NCI-H774 (cell line): ENCODE data around the gene HAO2.
"Not testable (repeated sequence)": the region's sequence is repeated elsewhere in the genome, so short reads cannot be mapped to it uniquely, and the experiment has no call there.

ENCODE experiments used
- DNase-seq: peaks from one replicate; lab custom pipeline; 2025; lab: John Stamatoyannopoulos, UW

HAO2 gene

GRCh38 chr1:119368554-119368953, at the start of gene HAO2:
Gene HAO2 (plus strand): TSS chr1:119368785. CDS start chr1:119381086, 12,301 bp downstream.
- DNase-seq: no peak

GRCh38 chr1:119320100-119320499, 48.5 kb upstream of the HAO2 start:
- DNase-seq: no peak

DNA sequence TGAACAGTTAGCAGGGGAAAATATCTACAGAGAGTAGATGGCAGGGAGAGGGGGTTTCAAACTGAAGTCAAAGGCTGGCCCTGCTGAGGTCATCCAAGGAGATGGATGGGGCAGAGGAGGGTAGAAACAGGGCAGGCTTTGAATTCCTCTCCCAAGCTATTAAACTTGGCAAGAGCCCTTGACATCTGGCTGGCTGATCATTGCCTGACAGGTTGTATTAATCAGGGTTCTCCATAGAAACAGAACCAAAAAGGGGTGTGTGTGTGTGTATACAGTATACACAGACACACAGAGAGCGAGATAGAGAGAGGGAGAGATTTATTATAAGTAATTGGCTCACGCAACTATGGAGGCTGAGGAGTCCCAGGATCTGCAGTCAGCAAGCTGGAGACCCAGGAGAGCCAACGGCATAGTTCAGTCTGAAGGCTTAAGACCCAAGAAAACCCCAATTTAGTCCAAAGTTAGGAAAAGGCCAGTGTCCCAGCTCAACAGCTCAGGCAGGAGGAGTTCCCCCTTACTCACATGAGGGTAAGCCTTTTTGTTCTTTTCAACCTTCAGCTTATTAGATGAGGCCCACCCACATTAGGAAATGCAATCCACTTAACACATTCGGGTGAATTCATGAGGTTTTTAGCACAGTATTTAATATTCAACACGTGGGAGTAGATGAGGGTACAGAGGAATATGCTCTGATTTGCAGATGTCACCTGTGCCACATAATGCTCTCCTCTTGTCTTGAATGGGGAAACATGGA, 46.7 kb upstream of the HAO2 start:
- DNase-seq: no peak

GRCh38 chr1:119323216-119323982, 45.2 kb upstream of the HAO2 start:
- DNase-seq: no peak

DNA sequence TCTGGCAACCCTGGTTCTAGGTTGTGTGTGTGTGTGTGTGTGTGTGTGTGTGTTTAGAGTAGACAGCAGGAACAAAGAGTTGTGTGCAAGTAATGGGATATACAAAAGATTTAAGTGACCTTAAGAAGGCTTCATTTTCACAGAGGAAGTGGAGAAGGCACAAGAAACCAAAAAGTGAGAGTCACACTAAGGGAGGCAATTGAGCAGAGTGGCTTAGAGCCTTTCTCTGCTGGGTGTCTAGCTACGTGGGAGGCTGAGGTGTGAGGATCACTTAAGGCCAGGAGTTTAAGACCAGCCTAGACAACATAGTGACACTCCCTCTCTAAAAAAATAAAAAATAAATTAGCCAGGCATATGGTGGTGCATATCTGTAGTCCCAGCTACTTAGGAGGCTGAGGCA, 44.4 kb upstream of the HAO2 start:
- DNase-seq: no peak

- DNase-seq: no peak
Observed at GRCh38 chr1:119326251-119326650, 42.3 kb upstream of the HAO2 start.

DNA sequence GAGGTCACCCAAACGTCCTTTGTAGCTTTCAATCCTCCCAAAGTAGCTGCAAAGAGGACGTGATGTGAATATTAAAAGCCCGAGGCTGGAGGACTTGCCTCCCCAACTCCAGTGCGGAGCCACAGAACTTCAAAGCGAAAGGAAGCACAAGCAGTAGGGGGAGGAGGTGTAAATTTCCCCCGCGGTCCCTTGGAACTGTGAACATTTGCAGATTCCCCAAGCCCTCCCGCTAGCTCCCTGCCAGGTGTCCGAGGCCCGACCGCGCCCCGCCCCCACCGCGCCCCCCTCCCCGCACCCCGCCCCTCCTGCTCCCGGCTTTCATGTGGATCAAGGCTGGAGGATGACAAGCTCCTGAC, 41.5 kb upstream of the HAO2 start:
- no peak for DNase-seq

DNA sequence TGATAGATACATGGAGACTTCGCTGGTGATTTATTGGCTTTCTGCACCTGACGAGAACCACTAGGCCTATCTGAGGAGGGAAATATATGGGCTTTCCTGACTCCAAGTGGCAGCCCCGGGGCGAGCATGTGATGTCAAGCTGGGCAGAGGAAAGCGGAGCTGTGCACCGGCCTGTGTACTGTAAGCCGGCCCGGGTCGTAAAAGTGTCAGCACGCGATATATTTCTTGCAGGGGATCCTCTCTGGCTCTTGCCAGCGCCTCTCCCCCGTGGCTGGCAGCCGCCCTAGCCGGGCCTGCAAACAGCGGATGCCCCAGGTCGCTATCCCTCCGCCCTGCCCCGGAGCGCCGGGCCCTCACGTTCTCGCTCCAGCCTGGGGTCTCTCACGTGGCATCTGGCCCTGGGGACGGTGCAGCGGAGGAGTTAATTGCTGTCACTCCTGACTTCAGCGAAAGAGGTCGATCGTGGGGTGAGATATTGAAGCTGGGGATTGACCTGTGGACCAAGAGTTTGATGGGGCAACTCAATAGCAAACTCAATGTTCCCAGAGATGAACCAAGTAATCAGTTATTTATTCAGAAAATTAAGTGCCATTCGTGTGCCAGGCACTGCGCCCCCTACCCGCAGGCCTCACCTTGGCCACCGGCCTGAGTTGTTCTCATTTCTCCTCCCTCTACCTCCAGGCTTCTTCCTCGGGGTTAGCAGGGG, 41.0 kb upstream of the HAO2 start:
- no peak for DNase-seq

- DNase-seq: no peak
Observed at GRCh38 chr1:119329541-119330461, 38.8 kb upstream of the HAO2 start.

DNA sequence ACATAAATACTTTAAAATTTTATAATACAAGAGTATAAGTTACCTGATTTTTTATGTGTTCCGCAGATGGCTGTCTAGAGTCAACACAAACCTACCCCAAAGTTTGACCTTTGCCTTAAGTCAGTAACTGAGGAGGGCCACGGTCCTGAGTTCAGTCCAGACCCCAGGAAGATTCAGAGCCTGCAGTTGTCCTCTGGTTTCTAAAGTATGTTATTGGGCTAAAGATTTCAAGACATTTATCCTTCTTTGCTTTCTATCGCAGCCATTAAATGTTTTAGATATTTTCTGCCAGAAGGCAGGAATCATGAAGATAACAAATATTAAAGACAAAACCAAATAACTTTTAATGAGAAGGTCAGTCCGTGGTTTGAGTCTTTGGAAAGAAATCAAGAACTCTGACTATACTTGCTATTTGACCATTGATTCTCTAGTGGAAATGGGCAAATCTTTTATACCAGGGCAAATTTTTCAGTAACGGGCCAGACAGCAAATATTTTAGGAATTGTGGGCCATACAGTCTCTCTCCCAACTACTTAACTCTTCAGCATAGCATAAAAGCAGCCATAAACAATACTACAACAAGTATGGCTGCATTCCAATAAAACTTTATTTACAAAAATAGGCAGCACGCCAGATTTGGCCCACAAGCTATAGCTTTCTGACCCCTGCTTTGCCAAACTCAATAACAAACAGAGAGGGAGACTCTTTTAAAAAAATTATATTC, 38.0 kb upstream of the HAO2 start:
- no peak for DNase-seq

- DNase-seq: no peak
Observed at GRCh38 chr1:119331190-119331515, 37.4 kb upstream of the HAO2 start.

- no peak for DNase-seq
Observed at GRCh38 chr1:119331915-119332314, 36.7 kb upstream of the HAO2 start.

- DNase-seq: no peak
Observed at GRCh38 chr1:119332622-119333021, 36.0 kb upstream of the HAO2 start.

DNA sequence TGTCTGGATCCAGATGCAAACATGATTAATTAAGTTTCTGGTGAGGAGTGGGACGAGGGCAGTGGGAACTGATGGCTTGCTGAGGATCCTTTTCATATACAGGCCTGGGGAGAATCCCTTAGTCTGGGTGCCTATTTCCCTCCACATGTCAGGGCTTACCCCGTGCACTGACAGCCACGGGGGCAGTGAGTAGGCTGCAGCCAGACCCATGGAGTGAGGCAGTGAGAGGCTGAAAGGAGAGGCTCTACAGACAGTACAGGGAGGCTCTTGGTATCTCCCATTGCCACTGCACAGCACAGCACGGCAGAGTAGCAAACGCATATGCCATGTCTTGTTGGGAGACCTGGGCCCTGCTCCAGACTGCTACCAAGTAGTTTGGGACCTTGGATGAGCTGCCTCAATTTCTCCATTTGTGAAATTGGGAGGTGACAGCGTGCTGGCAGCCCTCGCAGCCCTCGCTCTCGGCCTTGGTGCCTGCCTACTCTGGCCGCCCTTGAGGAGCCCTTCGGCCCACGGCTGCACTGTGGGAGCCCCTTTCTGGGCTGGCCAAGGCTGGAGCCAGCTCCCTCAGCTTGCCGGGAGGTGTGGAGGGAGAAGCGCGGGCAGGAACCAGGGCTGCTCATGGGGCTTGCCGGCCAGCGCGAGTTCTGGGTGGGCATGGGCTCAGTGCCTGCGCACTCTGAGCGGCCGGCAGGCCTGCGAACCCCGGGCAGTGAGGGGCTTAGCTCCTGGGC, 35.3 kb upstream of the HAO2 start:
- DNase-seq: no peak

- DNase-seq: not testable (repeated sequence)
Observed at GRCh38 chr1:119333897-119334250, 34.7 kb upstream of the HAO2 start.

GRCh38 chr1:119336848-119337247, 31.7 kb upstream of the HAO2 start:
- DNase-seq: no peak

DNA sequence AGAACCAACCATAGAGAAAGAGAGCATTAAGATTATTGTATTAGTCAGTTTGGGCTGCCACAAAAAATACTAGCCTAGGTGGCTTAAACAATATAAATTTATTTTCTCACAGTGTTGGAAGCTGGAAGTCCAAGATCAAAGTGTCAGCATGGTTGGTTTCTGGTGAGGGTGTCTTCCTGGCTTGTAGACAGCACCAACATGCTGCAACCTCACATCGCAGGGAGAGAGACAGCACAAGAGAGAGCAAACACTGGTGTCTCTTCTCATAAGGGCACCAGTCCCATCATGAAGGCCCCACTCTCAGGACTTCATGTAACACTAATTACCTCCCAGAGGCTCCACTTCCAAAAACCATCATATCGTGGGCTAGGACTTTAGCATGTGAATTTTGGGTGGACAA, 30.6 kb upstream of the HAO2 start:
- DNase-seq: no peak

DNA sequence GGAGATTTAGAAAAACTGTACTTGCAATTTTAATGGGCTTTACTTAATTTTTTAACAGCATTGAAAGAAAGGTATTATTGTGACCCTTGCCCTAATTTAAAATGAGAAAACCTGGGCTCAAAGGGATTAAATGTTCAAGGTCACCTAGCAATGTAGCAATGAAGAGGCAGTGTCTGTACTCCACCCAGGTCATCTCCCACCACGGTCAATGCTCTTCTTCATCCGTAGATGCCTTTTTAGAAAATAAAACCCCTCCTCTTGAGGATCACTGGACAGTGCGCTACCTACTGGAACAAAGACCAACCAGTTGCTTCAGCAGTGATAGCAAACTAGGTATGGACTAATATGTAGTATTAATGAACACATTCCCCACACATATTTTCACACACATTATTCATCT, 29.8 kb upstream of the HAO2 start:
- no peak for DNase-seq

- DNase-seq: no peak
Observed at GRCh38 chr1:119340861-119341261, 27.7 kb upstream of the HAO2 start.

DNA sequence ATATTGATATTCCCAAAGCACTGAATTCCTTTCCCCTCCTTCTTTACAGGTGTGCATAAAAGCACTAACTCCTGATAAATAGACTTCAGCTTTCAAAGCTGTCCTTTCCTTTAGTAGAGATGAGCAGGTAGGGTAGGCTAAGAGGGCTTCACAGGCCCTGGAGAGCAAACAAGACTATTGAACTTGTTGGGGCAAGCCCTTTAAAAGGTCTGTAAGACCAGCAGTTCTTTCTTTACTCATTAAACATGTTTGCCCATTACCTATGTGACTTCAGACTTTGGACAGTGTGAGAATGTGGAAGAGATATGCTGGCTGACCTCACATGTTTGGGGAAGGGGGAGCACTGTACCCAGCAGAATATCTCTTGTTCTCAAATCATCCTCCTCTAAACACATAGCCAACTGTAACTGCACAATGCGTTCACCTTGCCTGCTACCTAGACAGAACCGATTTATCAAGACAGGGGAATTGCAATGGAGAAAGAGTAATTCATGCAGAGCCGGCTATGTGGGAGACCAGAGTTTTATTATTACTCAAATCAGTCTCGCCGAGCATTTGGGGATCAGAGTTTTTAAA, 27.1 kb upstream of the HAO2 start:
- no peak for DNase-seq
